Neuronal stem cell (in vitro differentiated cells): ENCODE measurements around the gene ARMC2.

Source experiments
- DNase-seq: peaks from one replicate; pipeline ENCODE4 v3.0.0-alpha.2; 2013; ENCODE audit warnings: low spot score
- H2AFZ ChIP-seq: one replicate; pipeline ENCODE4 v1.6.1; 2013; ENCODE audit warnings: mild to moderate bottlenecking, low read length, inconsistent platforms
- H2AK5ac ChIP-seq: 2 replicates; pipeline ENCODE4 v1.6.1; 2013; ENCODE audit warnings: low read depth, mild to moderate bottlenecking, inconsistent platforms, low read length, moderate library complexity, mixed read lengths
- H2BK120ac ChIP-seq: 2 replicates; pipeline ENCODE4 v1.6.1; 2013; ENCODE audit warnings: low read depth, mild to moderate bottlenecking, inconsistent platforms, low read length, moderate library complexity, mixed read lengths
- H2BK12ac ChIP-seq: one replicate; pipeline ENCODE4 v1.6.1; 2013; ENCODE audit warnings: low read length, inconsistent platforms
- H2BK15ac ChIP-seq: 2 replicates; pipeline ENCODE4 v1.6.1; 2013; ENCODE audit warnings: mild to moderate bottlenecking, low read length, inconsistent platforms, mixed read lengths
- H2BK5ac ChIP-seq: one replicate; pipeline ENCODE4 v1.6.1; 2013; ENCODE audit warnings: inconsistent platforms, mild to moderate bottlenecking, low read length, moderate library complexity
- H3K14ac ChIP-seq: one replicate; pipeline ENCODE4 v1.6.1; 2013; ENCODE audit warnings: low read length, inconsistent platforms
- H3K18ac ChIP-seq: 2 replicates; pipeline ENCODE4 v1.6.1; 2013; ENCODE audit warnings: low read length, inconsistent platforms
- H3K23ac ChIP-seq: 2 replicates; pipeline ENCODE4 v1.6.1; 2013; ENCODE audit warnings: low read depth, mild to moderate bottlenecking, mixed read lengths, low read length, inconsistent platforms; ENCODE audit not compliant: poor library complexity
- H3K27ac ChIP-seq: replicated peaks from 3 replicates; pipeline ENCODE4 v1.5.1; 2013; ENCODE audit warnings: low read length, inconsistent platforms
- H3K27me3 ChIP-seq, 3 experiments: 2 replicates each; pipeline ENCODE4 v1.6.1; 2013; ENCODE audit warnings: low read length in 3 of 3, mild to moderate bottlenecking in 2 of 3, inconsistent platforms in 1 of 3, low read depth in 1 of 3, mixed read lengths in 1 of 3, moderate library complexity in 1 of 3; ENCODE audit not compliant: control insufficient read depth in 3 of 3, insufficient read depth in 3 of 3
- H3K36me3 ChIP-seq, 2 donors: replicated peaks in 1 of 2; 2 replicates each; pipeline ENCODE4 v1.6.1; 2013; ENCODE audit warnings: low read length in 2 of 2; ENCODE audit not compliant: control insufficient read depth in 2 of 2, insufficient read depth in 2 of 2
- H3K4ac ChIP-seq: 2 replicates; pipeline ENCODE4 v1.6.1; 2013; ENCODE audit warnings: inconsistent platforms, mild to moderate bottlenecking, low read length, moderate library complexity
- H3K4me1 ChIP-seq, 2 donors: 1 replicate in 1 of 2; 2 replicates in 1 of 2; pipeline ENCODE4 v1.6.1; 2013; ENCODE audit warnings: low read length in 2 of 2, low read depth in 1 of 2; ENCODE audit not compliant: control insufficient read depth in 2 of 2, insufficient read depth in 1 of 2
- H3K4me2 ChIP-seq: one replicate; pipeline ENCODE4 v1.6.1; 2013; ENCODE audit warnings: mild to moderate bottlenecking, low read length, inconsistent platforms; ENCODE audit not compliant: insufficient read depth, poor library complexity, severe bottlenecking
- H3K4me3 ChIP-seq, 2 donors: 2 replicates each; pipeline ENCODE4 v1.5.1; 2013; ENCODE audit warnings: low read length in 2 of 2, mild to moderate bottlenecking in 2 of 2, inconsistent platforms in 1 of 2, moderate library complexity in 1 of 2
- H3K79me1 ChIP-seq: one replicate; pipeline ENCODE4 v1.6.1; 2013; ENCODE audit warnings: low read depth, mild to moderate bottlenecking, inconsistent platforms, low read length, moderate library complexity
- H3K9ac ChIP-seq: one replicate; pipeline ENCODE4 v1.6.1; 2013; ENCODE audit warnings: mild to moderate bottlenecking, low read depth, low read length, inconsistent platforms; ENCODE audit not compliant: poor library complexity
- H3K9me3 ChIP-seq, 2 donors: replicated peaks in 1 of 2; 2 replicates each; pipeline versions ENCODE3 to v1.6.1; 2013; ENCODE audit warnings: low read length in 2 of 2, mild to moderate bottlenecking in 2 of 2, inconsistent platforms in 1 of 2, low read depth in 1 of 2, mixed read lengths in 1 of 2, moderate library complexity in 1 of 2; ENCODE audit not compliant: control insufficient read depth in 2 of 2, insufficient read depth in 1 of 2
- H4K8ac ChIP-seq: one replicate; pipeline ENCODE4 v1.6.1; 2013; ENCODE audit warnings: low read depth, mild to moderate bottlenecking, inconsistent platforms, low read length, moderate library complexity
- H4K91ac ChIP-seq: one replicate; pipeline ENCODE4 v1.6.1; 2013; ENCODE audit warnings: low read length, low read depth, mild to moderate bottlenecking, inconsistent platforms; ENCODE audit not compliant: poor library complexity
- WGBS, 2 donors: extraction: QIAGEN DNeasy Blood & Tissue Kit; methylation state at CpG; one replicate each; pipeline ENCODE4 v1.1.7; 2013; ENCODE audit warnings: missing lambda C conversion rate in 2 of 2, mixed read lengths in 1 of 2; ENCODE audit not compliant: insufficient read length in 2 of 2, insufficient replicate concordance in 1 of 2; ENCODE audit errors: extremely low coverage in 2 of 2; 5-methylcytosine and 5-hydroxymethylcytosine counted together

The ARMC2 gene

DNA sequence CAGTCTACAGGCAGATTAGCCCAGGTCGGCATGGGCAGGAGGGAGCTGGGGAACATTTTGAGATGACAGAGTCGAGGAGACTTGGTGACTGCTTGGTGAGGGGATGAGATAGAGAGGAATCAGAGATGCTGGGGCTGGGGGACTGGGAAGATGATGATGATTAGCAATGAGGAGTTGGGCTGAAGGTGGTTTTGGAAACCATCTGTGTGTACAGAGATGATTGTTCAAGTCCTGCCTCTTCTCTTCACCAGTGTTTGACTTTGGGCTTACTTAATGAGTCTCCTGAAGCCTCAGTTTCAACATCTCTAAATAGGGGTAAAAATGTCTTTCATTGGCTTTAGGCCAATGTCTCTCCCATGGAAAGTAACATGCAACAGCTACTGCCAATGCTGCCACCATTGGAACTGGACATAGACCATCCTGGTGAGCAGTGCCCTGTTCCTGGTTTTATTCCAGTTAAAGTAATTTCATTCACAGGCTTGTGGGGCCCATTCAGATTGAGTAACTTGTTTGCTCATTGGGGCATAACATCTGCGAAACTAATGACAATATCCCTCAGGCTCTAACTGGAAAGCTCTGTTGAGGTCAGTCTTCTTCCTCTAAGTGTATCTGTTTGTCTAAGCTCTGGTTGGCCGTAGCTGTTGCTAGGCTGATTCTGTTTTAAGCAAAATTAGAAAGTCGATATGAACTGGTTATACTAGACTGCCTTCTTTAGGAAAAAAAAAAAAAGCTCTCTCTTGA, 99.1 kb downstream of the ARMC2 start:
- H2AFZ ChIP-seq: no peak overlapping the region
- H3K14ac ChIP-seq: no peak overlapping the region
- no peak overlapping the region for H2AK5ac ChIP-seq
- H3K4me1 ChIP-seq: peaks cover 2 to 9% of the 10 kb centered on the region in 2 donors
- no peak overlapping the region for H3K27ac ChIP-seq
- DNase-seq: no peak
- no peak overlapping the region for H3K9ac ChIP-seq
- H4K8ac ChIP-seq: no peak overlapping the region
- no peaks in the 10 kb centered on the region for H3K9me3 ChIP-seq
- no peak overlapping the region for H2BK15ac ChIP-seq
- H3K36me3 ChIP-seq: no peaks in the 10 kb centered on the region
- H3K4me3 ChIP-seq: no peak overlapping the region
- H3K79me1 ChIP-seq: no peaks in the 10 kb centered on the region
- H4K91ac ChIP-seq: no peak overlapping the region
- H3K4ac ChIP-seq: no peak overlapping the region
- H2BK12ac ChIP-seq: no peak overlapping the region
- WGBS, 2 donors: no CpG with 5 or more reads among the region's 5 CpGs
- no peak overlapping the region for H3K18ac ChIP-seq
- H3K23ac ChIP-seq: no peak overlapping the region
- no peak overlapping the region for H3K4me2 ChIP-seq
- no peaks in the 10 kb centered on the region for H3K27me3 ChIP-seq
- H2BK120ac ChIP-seq: no peak overlapping the region
- no peak overlapping the region for H2BK5ac ChIP-seq

DNA sequence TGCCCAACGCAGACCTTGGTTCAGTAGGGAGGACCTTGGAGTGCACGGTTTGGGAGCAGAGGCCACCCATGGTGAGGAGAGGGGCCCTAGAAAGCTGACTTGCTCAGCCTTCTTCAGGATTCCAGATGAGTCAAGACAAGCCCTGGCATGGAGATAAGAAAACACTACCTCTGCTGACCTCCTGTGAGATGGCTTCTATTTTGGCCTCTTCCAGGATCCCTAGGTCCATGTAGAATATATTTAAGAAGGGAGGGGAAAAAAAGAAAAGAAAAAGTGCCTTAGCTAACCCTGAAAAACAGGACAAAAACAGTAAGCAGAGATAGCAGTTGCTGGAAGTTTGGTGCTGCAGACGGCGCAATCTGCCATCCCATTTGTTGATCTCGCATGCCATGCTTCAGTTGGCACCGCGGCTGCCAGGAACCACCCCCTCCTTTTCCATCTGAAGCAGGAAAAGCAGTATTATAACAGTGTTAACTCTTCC, 100.0 kb downstream of the ARMC2 start:
- H3K36me3 ChIP-seq: no peaks in the 10 kb centered on the region
- no peak overlapping the region for H2BK15ac ChIP-seq
- H3K27me3 ChIP-seq: no peaks in the 10 kb centered on the region
- peaks cover 2 to 9% of the 10 kb centered on the region in 2 donors for H3K4me1 ChIP-seq
- no peak overlapping the region for H2BK12ac ChIP-seq
- H3K23ac ChIP-seq: no peak overlapping the region
- no peak overlapping the region for H3K18ac ChIP-seq
- no peak overlapping the region for H3K9ac ChIP-seq
- no peak for DNase-seq
- WGBS, 2 donors: no CpG with 5 or more reads among the region's 7 CpGs
- H4K91ac ChIP-seq: no peak overlapping the region
- H3K4me2 ChIP-seq: no peak overlapping the region
- H3K4ac ChIP-seq: no peak overlapping the region
- H2AK5ac ChIP-seq: no peak overlapping the region
- no peak overlapping the region for H3K4me3 ChIP-seq
- H2BK120ac ChIP-seq: no peak overlapping the region
- H3K79me1 ChIP-seq: no peaks in the 10 kb centered on the region
- H3K27ac ChIP-seq: no peak overlapping the region
- H4K8ac ChIP-seq: no peak overlapping the region
- no peak overlapping the region for H2BK5ac ChIP-seq
- no peaks in the 10 kb centered on the region for H3K9me3 ChIP-seq
- no peak overlapping the region for H3K14ac ChIP-seq
- H2AFZ ChIP-seq: no peak overlapping the region

DNA sequence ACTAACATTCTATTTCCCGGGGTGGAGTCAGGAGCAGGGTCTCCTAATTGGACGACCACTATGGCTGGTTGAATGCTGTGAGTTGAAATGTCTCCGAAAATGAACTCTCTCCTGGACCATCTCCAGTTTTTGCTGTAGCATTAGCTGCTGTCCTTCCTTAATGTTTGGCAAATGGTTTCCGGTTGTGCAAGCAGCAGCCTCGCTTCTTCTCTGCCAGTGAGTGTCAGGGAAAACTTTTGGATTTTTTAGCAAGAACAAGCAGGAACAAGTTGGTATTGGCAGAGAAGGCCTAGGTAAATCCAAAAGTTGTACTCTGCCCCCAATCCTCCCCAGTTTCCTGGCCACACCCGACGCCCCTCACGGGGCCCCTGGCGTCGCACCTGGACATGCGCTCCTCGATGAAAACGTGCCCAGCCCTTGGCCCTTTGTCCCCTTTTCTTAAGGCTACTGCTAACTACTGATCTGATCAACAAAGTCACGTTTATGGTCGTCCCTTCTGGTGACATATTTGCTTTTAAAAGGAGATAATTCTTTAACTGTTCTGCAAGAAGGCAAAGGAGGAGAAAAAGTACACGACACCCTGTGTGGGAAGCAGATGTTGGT, 103.2 kb downstream of the ARMC2 start:
- Histone ChIP-seq H4K8ac (no peak overlapping the region), H3K18ac (no peak overlapping the region), H3K9me3 (no peaks in the 10 kb centered on the region), H3K4me2 (no peak overlapping the region), H3K14ac (no peak overlapping the region), H3K27ac (no peak overlapping the region), H3K79me1 (no peaks in the 10 kb centered on the region), H2AFZ (no peak overlapping the region), H3K9ac (no peak overlapping the region), H3K4me1 (peaks cover 2 to 5% of the 10 kb centered on the region in 2 donors), H2BK12ac (no peak overlapping the region), H4K91ac (no peak overlapping the region), H3K4ac (no peak overlapping the region), H3K36me3 (no peaks in the 10 kb centered on the region), H3K4me3 (no peak overlapping the region), H2BK15ac (no peak overlapping the region), H2BK120ac (no peak overlapping the region), H3K23ac (no peak overlapping the region), H3K27me3 (no peaks in the 10 kb centered on the region), H2BK5ac (no peak overlapping the region), H2AK5ac (no peak overlapping the region)
- DNase-seq: no peak
- no CpG with 5 or more reads among the region's 16 CpGs for WGBS, 2 donors

DNA sequence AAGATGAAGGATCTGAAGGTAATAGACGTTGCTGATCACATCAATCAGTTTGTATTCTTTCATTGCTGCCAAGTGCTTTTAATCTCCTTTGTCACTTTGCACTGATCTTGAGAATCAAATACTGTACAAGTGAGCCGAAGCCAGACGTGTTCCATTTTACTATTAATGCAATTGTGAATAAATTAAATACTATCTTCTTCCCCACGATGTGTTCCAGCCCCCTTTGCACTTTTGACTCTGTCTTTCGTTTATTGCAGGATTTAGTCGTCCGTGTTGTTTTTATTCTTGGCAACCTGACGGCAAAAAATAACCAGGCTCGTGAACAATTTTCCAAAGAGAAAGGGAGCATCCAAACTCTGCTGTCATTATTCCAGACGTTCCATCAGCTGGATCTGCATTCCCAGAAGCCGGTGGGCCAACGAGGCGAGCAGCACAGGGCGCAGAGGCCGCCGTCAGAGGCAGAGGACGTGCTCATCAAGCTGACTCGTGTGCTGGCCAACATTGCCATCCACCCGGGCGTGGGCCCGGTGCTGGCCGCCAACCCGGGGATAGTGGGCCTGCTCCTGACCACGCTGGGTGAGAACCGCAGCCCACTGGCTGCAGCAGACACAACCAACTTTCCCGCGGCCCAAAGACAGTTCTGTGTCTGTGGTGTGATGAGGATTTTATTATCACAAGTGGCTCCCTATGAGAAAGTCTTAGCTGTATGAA, 104.7 kb downstream of the ARMC2 start:
- H2BK12ac ChIP-seq: no peak overlapping the region

More for the DNA sequence above, 104.7 kb downstream of the ARMC2 start:
- Histone ChIP-seq H3K27me3 (no peaks in the 10 kb centered on the region), H2BK5ac (no peak overlapping the region), H3K23ac (peak overlapping the region; percentile 52), H2AFZ (no peak overlapping the region), H3K4me1 (no peaks in the 10 kb centered on the region), H3K4me3 (no peak overlapping the region), H3K18ac (no peak overlapping the region), H2BK15ac (no peak overlapping the region), H4K91ac (no peak overlapping the region), H3K4me2 (no peak overlapping the region), H2AK5ac (no peak overlapping the region), H3K27ac (no peak overlapping the region), H3K4ac (no peak overlapping the region), H3K9ac (no peak overlapping the region), H3K79me1 (no peaks in the 10 kb centered on the region), H4K8ac (no peak overlapping the region), H2BK120ac (no peak overlapping the region), H3K36me3 (no peaks in the 10 kb centered on the region), H3K14ac (no peak overlapping the region), H3K9me3 (no peaks in the 10 kb centered on the region)
- WGBS, 2 donors: no CpG with 5 or more reads among the region's 27 CpGs
- DNase-seq: no peak
